Left ventricle myocardium inferior (tissue), 1 donor: ENCODE data around the gene MRPS14. TPM values are rescaled to one million over a fixed set of nuclear protein-coding genes. Genes with fewer than 3 reads are reported as not detected.

Experiments
- DNase-seq: peaks from one replicate; pipeline ENCODE4 v3.0.0-alpha.2; 2020
- H3K27ac ChIP-seq: fragments of 200-600 bp; replicated peaks from 2 replicates; pipeline ENCODE4 v1.8.0; 2021
- H3K27me3 ChIP-seq: fragments of 200-600 bp; 2 replicates; pipeline ENCODE4 v1.8.0; 2021; ENCODE audit warnings: low read depth
- H3K36me3 ChIP-seq: fragments of 200-600 bp; 2 replicates; pipeline ENCODE4 v1.8.0; 2021
- H3K4me1 ChIP-seq: fragments of 200-600 bp; 2 replicates; pipeline ENCODE4 v1.8.0; 2021
- H3K4me3 ChIP-seq: fragments of 200-600 bp; 2 replicates; pipeline ENCODE4 v1.8.0; 2021; ENCODE audit warnings: mild to moderate bottlenecking, moderate library complexity
- H3K9me3 ChIP-seq: fragments of 200-600 bp; replicated peaks from 2 replicates; pipeline ENCODE4 v1.8.0; 2021
- CTCF ChIP-seq: fragments of 200-600 bp; IDR thresholded peaks from 2 replicates; pipeline ENCODE4 v1.8.0; 2021; ENCODE audit warnings: antibody characterized with exemption, mild to moderate bottlenecking, borderline replicate concordance
- intact Hi-C: fragments of 100-400 bp; cut with micrococcal nuclease; formaldehyde crosslinking; loops from one replicate; pipeline ENCODE4 v1.11.0; 2022
- long read RNA-seq: library from polyadenylated mRNA; unstranded; transcript quantifications from one replicate; pipeline ENCODE4 v2.0.0, GENCODE V29; 2021
- total RNA-seq: library from RNA; stranded (reverse); fragmentation: NEBNext Ultra II Directional; extraction: Animal tissue kit (Norgen Biotek cat#: 25700); gene quantifications from one replicate; pipeline ENCODE4 v1.2.1, GENCODE V29; 2021
- donor health status: DM: no; HTN: yes; CAD: no; lungs with severe emphysema.

The MRPS14 gene
- total RNA-seq, result 25.4 TPM
- long read RNA-seq, transcript MRPS14-202 (3 exons, 2,115 nt), result major isoform, 46 of 47 reads
- long read RNA-seq, partial matches to known transcripts, result 1 of 47 reads
- long read RNA-seq, other reads (novel, unspliced or antisense), result 0 of 47 reads

- DNase-seq, result peak; percentile 98
- peak within 1 kb of the TSS; percentile 85 for H3K27ac ChIP-seq
- no peaks in the 10 kb centered on the region for H3K27me3 ChIP-seq
- H3K4me3 ChIP-seq, result peak within 1 kb of the TSS; percentile 92
- H3K9me3 ChIP-seq, result no peaks in the 10 kb centered on the region
- peaks cover 3% of the 10 kb centered on the region for H3K36me3 ChIP-seq
- peaks cover 30% of the 10 kb centered on the region for H3K4me1 ChIP-seq
- intact Hi-C loops, result no loop called here
- TF ChIP-seq CTCF, result no peak
Observed at GRCh38 chr1:175023043-175023921, at the start of gene MRPS14. TSS of gene MRPS14 (minus strand) at chr1:175023425. CDS start at chr1:175023408, 17 bp downstream.

- TF ChIP-seq CTCF, result no peak
- peak; percentile 40 for DNase-seq
- Histone ChIP-seq H3K4me3 (peak overlapping the region; percentile 33), H3K36me3 (no peaks in the 10 kb centered on the region), H3K4me1 (peaks cover 24% of the 10 kb centered on the region), H3K9me3 (no peaks in the 10 kb centered on the region), H3K27me3 (peaks cover 65% of the 10 kb centered on the region), H3K27ac (peak overlapping the region; percentile 69)
- intact Hi-C loops, result no loop called here
Observed at GRCh38 chr1:175072099-175072951, 49.1 kb upstream of the MRPS14 start.

DNA sequence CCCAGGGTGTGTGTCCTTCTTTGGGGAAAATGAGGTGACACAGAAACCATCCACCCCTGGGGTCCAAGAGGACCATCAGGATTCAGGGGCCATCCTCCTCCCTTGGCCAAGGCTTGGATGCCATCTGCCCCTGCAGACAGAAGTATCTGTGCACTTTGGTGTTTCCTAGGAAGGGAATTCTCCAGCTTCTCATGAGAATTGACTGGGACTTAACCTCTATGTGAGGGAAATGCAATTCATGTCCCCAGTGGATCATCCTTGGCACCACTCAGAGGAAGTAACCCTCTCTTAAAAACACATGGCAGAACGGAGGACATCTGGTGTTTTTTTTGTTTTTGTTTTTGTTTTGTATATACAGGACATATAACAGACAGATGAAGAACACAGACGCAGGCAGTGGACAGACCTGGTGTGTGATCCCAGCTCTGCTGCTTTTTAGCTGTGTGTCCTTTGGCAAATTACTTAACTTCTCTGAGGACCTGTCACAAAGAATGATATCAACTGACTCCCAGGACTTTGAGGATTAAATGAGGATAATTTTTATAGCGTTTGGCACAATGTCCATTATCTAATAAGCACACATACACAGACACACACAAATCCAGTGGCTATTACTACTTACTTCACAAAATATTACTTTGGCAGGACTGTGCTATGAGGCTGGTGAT, 48.2 kb upstream of the MRPS14 start:
- H3K27me3 ChIP-seq, result peaks cover 65% of the 10 kb centered on the region
- DNase-seq, result no peak
- H3K9me3 ChIP-seq, result no peaks in the 10 kb centered on the region
- no peak for TF ChIP-seq CTCF
- peak overlapping the region; percentile 33 for H3K4me3 ChIP-seq
- H3K4me1 ChIP-seq, result peaks cover 24% of the 10 kb centered on the region
- H3K27ac ChIP-seq, result peak overlapping the region; percentile 69
- intact Hi-C loops, result no loop called here
- H3K36me3 ChIP-seq, result no peaks in the 10 kb centered on the region

- TF ChIP-seq CTCF, result no peak
- Histone ChIP-seq H3K4me1 (peaks cover 24% of the 10 kb centered on the region), H3K27ac (peak overlapping the region; percentile 69), H3K9me3 (no peaks in the 10 kb centered on the region), H3K4me3 (no peak overlapping the region), H3K27me3 (peaks cover 60% of the 10 kb centered on the region), H3K36me3 (no peaks in the 10 kb centered on the region)
- no peak for DNase-seq
- intact Hi-C loops, result no loop called here
Observed at GRCh38 chr1:175070818-175071217, 47.6 kb upstream of the MRPS14 start.
